Measurements from ENCODE around the gene MTNR1B.

Gene MTNR1B

GRCh38 chr11:92969634-92970347 lies at the start of gene MTNR1B:
Gene MTNR1B, plus strand, starts transcription at chr11:92969651. Its CDS starts 75 bp downstream, at chr11:92969726.
- DNase-seq (ENCODE audit: low spot score): no peak

GRCh38 chr11:92920331-92920730 lies 49.1 kb upstream of the MTNR1B start:
- DNase-seq (ENCODE audit: low spot score): no peak

- no peak for DNase-seq (ENCODE audit: low spot score)
Observed at GRCh38 chr11:92922731-92923130, 46.7 kb upstream of the MTNR1B start.

- DNase-seq (ENCODE audit: low spot score): no peak
Observed at GRCh38 chr11:92929246-92929645, 40.2 kb upstream of the MTNR1B start.

GRCh38 chr11:92929653-92930052 lies 39.8 kb upstream of the MTNR1B start:
- no peak for DNase-seq (ENCODE audit: low spot score)

- no peak for DNase-seq (ENCODE audit: low spot score)
Observed at GRCh38 chr11:92931746-92932422, 37.6 kb upstream of the MTNR1B start.

GRCh38 chr11:92939305-92939704 lies 30.1 kb upstream of the MTNR1B start:
- no peak for DNase-seq (ENCODE audit: low spot score)

- DNase-seq (ENCODE audit: low spot score): peak; percentile 42
Observed at GRCh38 chr11:92941676-92942571, 27.5 kb upstream of the MTNR1B start.

- no peak for DNase-seq (ENCODE audit: low spot score)
Observed at GRCh38 chr11:92946707-92947106, 22.7 kb upstream of the MTNR1B start.

GRCh38 chr11:92948116-92948515 lies 21.3 kb upstream of the MTNR1B start:
- peak; percentile 79 for DNase-seq (ENCODE audit: low spot score)

GRCh38 chr11:92954003-92954402 lies 15.4 kb upstream of the MTNR1B start:
- DNase-seq (ENCODE audit: low spot score): no peak

- no peak for DNase-seq (ENCODE audit: low spot score)
Observed at GRCh38 chr11:92955860-92956259, 13.6 kb upstream of the MTNR1B start.

- DNase-seq (ENCODE audit: low spot score): no peak
Observed at GRCh38 chr11:92960886-92961285, 8.6 kb upstream of the MTNR1B start.

- no peak for DNase-seq (ENCODE audit: low spot score)
Observed at GRCh38 chr11:92962446-92962845, 7.0 kb upstream of the MTNR1B start.

GRCh38 chr11:92964471-92964870 lies 5.0 kb upstream of the MTNR1B start:
- peak; percentile 18 for DNase-seq (ENCODE audit: low spot score)

GRCh38 chr11:92965196-92965595 lies 4.3 kb upstream of the MTNR1B start:
- no peak for DNase-seq (ENCODE audit: low spot score)

- DNase-seq (ENCODE audit: low spot score): no peak
Observed at GRCh38 chr11:92967178-92967577, 2.3 kb upstream of the MTNR1B start.

- no peak for DNase-seq (ENCODE audit: low spot score)
Observed at GRCh38 chr11:92967867-92968266, 1.6 kb upstream of the MTNR1B start.

GRCh38 chr11:92969293-92969633 lies 188 bp upstream of the MTNR1B start:
- no peak for DNase-seq (ENCODE audit: low spot score)

GRCh38 chr11:92972248-92972647 lies 2.8 kb downstream of the MTNR1B start:
- no peak for DNase-seq (ENCODE audit: low spot score)

GRCh38 chr11:92975285-92975684 lies 5.8 kb downstream of the MTNR1B start:
- DNase-seq (ENCODE audit: low spot score): no peak

- DNase-seq (ENCODE audit: low spot score): no peak
Observed at GRCh38 chr11:92976681-92977080, 7.2 kb downstream of the MTNR1B start.

- no peak for DNase-seq (ENCODE audit: low spot score)
Observed at GRCh38 chr11:92977401-92977800, 8.0 kb downstream of the MTNR1B start.

Data from SW480 (cell line).